ENCODE results near the gene ZNF746. TPM values are rescaled to one million over a fixed set of nuclear protein-coding genes. Genes with fewer than 3 reads are reported as not detected.

The ZNF746 gene
- total and polyA plus RNA-seq, 3 donors from 2014 or later, result 32.1 to 56.7 (median 49.3) TPM

GRCh38 chr7:149479568-149479967 lies 18.0 kb downstream of the ZNF746 start:
- no peak overlapping the region for H3K27ac ChIP-seq
- intact Hi-C loops (cut with DNase I; ENCODE audit: low total_unique reads), result no loop called here
- no peak for DNase-seq
- H3K9me3 ChIP-seq, result no peaks in the 10 kb centered on the region
- no peak overlapping the region for H3K4me3 ChIP-seq
- no peak for TF ChIP-seq POLR2A (IDR thresholded peaks at IDR 0.05)
- no peak for TF ChIP-seq CTCF (IDR thresholded peaks at IDR 0.05)
- WGBS, 2 donors, result 100% methylated on average over 1 of the region's 1 CpG
- no peaks in the 10 kb centered on the region for H3K27me3 ChIP-seq
- no peaks in the 10 kb centered on the region for H3K36me3 ChIP-seq (ENCODE audit: low read depth, missing control alignments)
- no peaks in the 10 kb centered on the region for H3K4me1 ChIP-seq

- no peaks in the 10 kb centered on the region for H3K4me1 ChIP-seq
- 92 to 93% methylated on average over 1 of the region's 1 CpG for WGBS, 2 donors
- no peak overlapping the region for H3K4me3 ChIP-seq
- no peak overlapping the region for H3K27ac ChIP-seq
- H3K36me3 ChIP-seq (ENCODE audit: low read depth, missing control alignments), result no peaks in the 10 kb centered on the region
- H3K27me3 ChIP-seq, result no peaks in the 10 kb centered on the region
- intact Hi-C loops (cut with DNase I; ENCODE audit: low total_unique reads), result no loop called here
- H3K9me3 ChIP-seq, result no peaks in the 10 kb centered on the region
- TF ChIP-seq POLR2A (IDR thresholded peaks at IDR 0.05) (no peak), CTCF (IDR thresholded peaks at IDR 0.05) (no peak)
- DNase-seq, result no peak
Measured at GRCh38 chr7:149478754-149479153, 18.9 kb downstream of the ZNF746 start.

GRCh38 chr7:149477494-149478443 lies 19.8 kb downstream of the ZNF746 start:
- WGBS, 2 donors, result 91 to 92% methylated on average over 18 of the region's 18 CpGs
- DNase-seq, result no peak
- no peak overlapping the region for H3K27ac ChIP-seq
- no peaks in the 10 kb centered on the region for H3K27me3 ChIP-seq
- H3K4me1 ChIP-seq, result no peaks in the 10 kb centered on the region
- H3K4me3 ChIP-seq, result no peak overlapping the region
- TF ChIP-seq POLR2A (IDR thresholded peaks at IDR 0.05) (no peak), CTCF (IDR thresholded peaks at IDR 0.05) (no peak)
- H3K36me3 ChIP-seq (ENCODE audit: low read depth, missing control alignments), result no peaks in the 10 kb centered on the region
- H3K9me3 ChIP-seq, result no peaks in the 10 kb centered on the region
- intact Hi-C loops (cut with DNase I; ENCODE audit: low total_unique reads), result no loop called here

GRCh38 chr7:149476791-149477190 lies 20.8 kb downstream of the ZNF746 start:
- no peaks in the 10 kb centered on the region for H3K27me3 ChIP-seq
- TF ChIP-seq POLR2A (IDR thresholded peaks at IDR 0.05) (no peak), CTCF (IDR thresholded peaks at IDR 0.05) (no peak)
- no peaks in the 10 kb centered on the region for H3K4me1 ChIP-seq
- no peak for DNase-seq
- no peak overlapping the region for H3K27ac ChIP-seq
- intact Hi-C loops (cut with DNase I; ENCODE audit: low total_unique reads), result no loop called here
- H3K36me3 ChIP-seq (ENCODE audit: low read depth, missing control alignments), result no peaks in the 10 kb centered on the region
- H3K9me3 ChIP-seq, result no peaks in the 10 kb centered on the region
- H3K4me3 ChIP-seq, result no peak overlapping the region
- WGBS, 2 donors, result 92 to 96% methylated on average over 12 of the region's 12 CpGs

All from testis (tissue), 3 donors.